Fibroblast of lung (primary cell): ENCODE measurements around the gene CD86.

Experiments
- EZH2 ChIP-seq: IDR thresholded peaks from 2 replicates; pipeline ENCODE4 v1.5.1; 2012; ENCODE audit warnings: low read length, control low read depth, mild to moderate bottlenecking; ENCODE audit errors: missing control alignments
- TF ChIP-seq, protein P1 (sequence below), 2 donors: IDR thresholded peaks in 1 of 2; conservative IDR thresholded peaks in 1 of 2; 1 replicate in 1 of 2; 2 replicates in 1 of 2; pipeline ENCODE4 v1.5.1; 2011 to 2012; ENCODE audit warnings: low read length in 2 of 2, control low read depth in 1 of 2, inconsistent platforms in 1 of 2, low read depth in 1 of 2, mild to moderate bottlenecking in 1 of 2

- TF ChIP-seq, protein P1, sequence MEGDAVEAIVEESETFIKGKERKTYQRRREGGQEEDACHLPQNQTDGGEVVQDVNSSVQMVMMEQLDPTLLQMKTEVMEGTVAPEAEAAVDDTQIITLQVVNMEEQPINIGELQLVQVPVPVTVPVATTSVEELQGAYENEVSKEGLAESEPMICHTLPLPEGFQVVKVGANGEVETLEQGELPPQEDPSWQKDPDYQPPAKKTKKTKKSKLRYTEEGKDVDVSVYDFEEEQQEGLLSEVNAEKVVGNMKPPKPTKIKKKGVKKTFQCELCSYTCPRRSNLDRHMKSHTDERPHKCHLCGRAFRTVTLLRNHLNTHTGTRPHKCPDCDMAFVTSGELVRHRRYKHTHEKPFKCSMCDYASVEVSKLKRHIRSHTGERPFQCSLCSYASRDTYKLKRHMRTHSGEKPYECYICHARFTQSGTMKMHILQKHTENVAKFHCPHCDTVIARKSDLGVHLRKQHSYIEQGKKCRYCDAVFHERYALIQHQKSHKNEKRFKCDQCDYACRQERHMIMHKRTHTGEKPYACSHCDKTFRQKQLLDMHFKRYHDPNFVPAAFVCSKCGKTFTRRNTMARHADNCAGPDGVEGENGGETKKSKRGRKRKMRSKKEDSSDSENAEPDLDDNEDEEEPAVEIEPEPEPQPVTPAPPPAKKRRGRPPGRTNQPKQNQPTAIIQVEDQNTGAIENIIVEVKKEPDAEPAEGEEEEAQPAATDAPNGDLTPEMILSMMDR (conservative IDR thresholded peaks at IDR 0.05 in 1 of 2, IDR thresholded peaks at IDR 0.05 in 1 of 2; ENCODE audit: low read depth in 1 of 2, low read length in 2 of 2), result no peak
- TF ChIP-seq EZH2, result no peak
Observed at GRCh38 chr3:122107171-122107570, 52.0 kb downstream of the CD86 start.
